HepG2 (cell line): ENCODE data around the gene MYLK2. TPM values are rescaled to one million over a fixed set of nuclear protein-coding genes. Genes with fewer than 3 reads are reported as not detected.

Experiments used
- FOXO1 ChIP-seq: sonication (generic); formaldehyde crosslinking; IDR thresholded peaks from 2 replicates; pipeline ENCODE4 v1.4.0; 2020; ENCODE audit warnings: missing genetic modification reagents
- HHEX ChIP-seq: IDR thresholded peaks from 2 replicates; pipeline ENCODE4 v1.6.1; 2016; ENCODE audit warnings: control low read depth
- NAIF1 ChIP-seq: sonication (generic); formaldehyde crosslinking; IDR thresholded peaks from 2 replicates; pipeline ENCODE4 v1.5.0; 2020; ENCODE audit warnings: mild to moderate bottlenecking, missing genetic modification reagents, borderline replicate concordance
- PRMT3 ChIP-seq: sonication (generic); formaldehyde crosslinking; IDR thresholded peaks from 2 replicates; pipeline ENCODE4 v1.8.1; 2022; ENCODE audit warnings: low read depth, mild to moderate bottlenecking, moderate library complexity, missing genetic modification reagents, borderline replicate concordance
- SIX4 ChIP-seq: sonication (generic); formaldehyde crosslinking; IDR thresholded peaks from 2 replicates; pipeline ENCODE4 v1.4.0; 2020; ENCODE audit warnings: missing genetic modification reagents
- SPEN ChIP-seq: sonication (generic); formaldehyde crosslinking; IDR thresholded peaks from 2 replicates; pipeline ENCODE4 v1.5.1; 2020; ENCODE audit warnings: low read depth, mild to moderate bottlenecking, missing genetic modification reagents
- TCF12 ChIP-seq, 2 experiments: fragments of 450-650 bp in 1 of 2; sonication (generic) in 1 of 2; formaldehyde crosslinking in 1 of 2; IDR thresholded peaks; 2 replicates each; pipeline versions ENCODE4 v1.6.1 to v1.8.0; 2017 to 2022; ENCODE audit warnings: antibody characterized with exemption in 1 of 2, mild to moderate bottlenecking in 1 of 2, missing genetic modification reagents in 1 of 2, moderate library complexity in 1 of 2
- TMF1 ChIP-seq: sonication (generic); formaldehyde crosslinking; IDR thresholded peaks from 2 replicates; pipeline ENCODE4 v1.8.1; 2022; ENCODE audit warnings: low read depth, missing genetic modification reagents
- TP53 ChIP-seq: sonication (generic); formaldehyde crosslinking; conservative IDR thresholded peaks from 2 replicates; pipeline ENCODE4 v1.4.0; 2020; ENCODE audit warnings: missing genetic modification reagents
- XBP1 ChIP-seq: sonication (generic); formaldehyde crosslinking; IDR thresholded peaks from 2 replicates; pipeline ENCODE4 v1.5.0; 2020; ENCODE audit warnings: missing genetic modification reagents
- YY1 ChIP-seq: IDR thresholded peaks from 2 replicates; pipeline ENCODE4 v1.6.1; 2011; ENCODE audit warnings: low read length, low read depth, moderate library complexity, mild to moderate bottlenecking; ENCODE audit not compliant: insufficient read depth, insufficient replicate concordance
- ZMYM3 ChIP-seq: sonication (generic); formaldehyde crosslinking; IDR thresholded peaks from 2 replicates; pipeline ENCODE4 v1.5.1; 2020; ENCODE audit warnings: mild to moderate bottlenecking, missing genetic modification reagents
- ZNF3 ChIP-seq: IDR thresholded peaks from 2 replicates; pipeline ENCODE4 v1.7.0; 2017; ENCODE audit warnings: inconsistent platforms
- ZNF317 ChIP-seq: sonication (generic); formaldehyde crosslinking; IDR thresholded peaks from 2 replicates; pipeline ENCODE4 v1.5.0; 2020; ENCODE audit warnings: mild to moderate bottlenecking, missing genetic modification reagents
- ZNF354B ChIP-seq: sonication (generic); formaldehyde crosslinking; IDR thresholded peaks from 2 replicates; pipeline ENCODE4 v1.8.0; 2022; ENCODE audit warnings: mild to moderate bottlenecking, missing genetic modification reagents
- ZNF501 ChIP-seq: sonication (generic); formaldehyde crosslinking; IDR thresholded peaks from 2 replicates; pipeline ENCODE4 v1.5.1; 2020; ENCODE audit warnings: mild to moderate bottlenecking, moderate library complexity, missing genetic modification reagents
- ZNF546 ChIP-seq: sonication (generic); formaldehyde crosslinking; conservative IDR thresholded peaks from 2 replicates; pipeline ENCODE4 v1.8.1; 2023; ENCODE audit warnings: mild to moderate bottlenecking, missing genetic modification reagents
- ZNF556 ChIP-seq: sonication (generic); formaldehyde crosslinking; IDR thresholded peaks from 2 replicates; pipeline ENCODE4 v1.4.0; 2020; ENCODE audit warnings: mild to moderate bottlenecking, missing genetic modification reagents, borderline replicate concordance
- ZNF749 ChIP-seq: sonication (generic); formaldehyde crosslinking; IDR thresholded peaks from 2 replicates; pipeline ENCODE4 v1.8.0; 2022; ENCODE audit warnings: mild to moderate bottlenecking, missing genetic modification reagents, moderate library complexity, borderline replicate concordance
- polyA plus RNA-seq, 8 experiments: library from polyadenylated mRNA; depleted of rRNA in 3 of 8; stranded (reverse) in 7 of 8; unstranded in 1 of 8; fragments of >200 nt; fragmentation: Illumina TruSeq in 4 of 8; extraction: Trizol in 4 of 8; gene quantifications; 2 replicates each; pipeline versions ENCODE4 v1.2.1 to v1.2.3, GENCODE V29; 2011 to 2016; ENCODE audit warnings: low read depth in 4 of 8, missing spikeins in 1 of 8, mixed read lengths in 1 of 8; ENCODE audit not compliant: insufficient read depth in 1 of 8
- total RNA-seq, 5 experiments: library from RNA; depleted of rRNA; stranded (reverse); fragments of >200 nt; fragmentation: Illumina TruSeq; extraction: Trizol; gene quantifications; 2 replicates each; pipeline ENCODE4 v1.2.3, GENCODE V29; 2016; ENCODE audit warnings: low read depth in 1 of 5
- TF ChIP-seq, protein P1 (sequence below): sonication (generic); formaldehyde crosslinking; conservative IDR thresholded peaks from 2 replicates; pipeline ENCODE4 v1.5.0; 2020; ENCODE audit warnings: missing genetic modification reagents
- TF ChIP-seq, protein P2 (sequence below): IDR thresholded peaks from 2 replicates; pipeline ENCODE4 v1.6.1; 2016; ENCODE audit warnings: mild to moderate bottlenecking, missing biosample characterization, missing genetic modification reagents
- TF ChIP-seq, protein P3 (sequence below): sonication (generic); formaldehyde crosslinking; conservative IDR thresholded peaks from 2 replicates; pipeline ENCODE4 v1.8.0; 2022; ENCODE audit warnings: missing genetic modification reagents
- TF ChIP-seq, protein P4 (sequence below): sonication (generic); formaldehyde crosslinking; IDR thresholded peaks from 2 replicates; pipeline ENCODE4 v1.4.0; 2020; ENCODE audit warnings: missing genetic modification reagents

The MYLK2 gene
- total and polyA plus RNA-seq, 2 of the 13 experiments (the other 11 are each of a cell fraction or from before 2014, with no cell fraction given) = 0.27 TPM; not detected in 1

DNA sequence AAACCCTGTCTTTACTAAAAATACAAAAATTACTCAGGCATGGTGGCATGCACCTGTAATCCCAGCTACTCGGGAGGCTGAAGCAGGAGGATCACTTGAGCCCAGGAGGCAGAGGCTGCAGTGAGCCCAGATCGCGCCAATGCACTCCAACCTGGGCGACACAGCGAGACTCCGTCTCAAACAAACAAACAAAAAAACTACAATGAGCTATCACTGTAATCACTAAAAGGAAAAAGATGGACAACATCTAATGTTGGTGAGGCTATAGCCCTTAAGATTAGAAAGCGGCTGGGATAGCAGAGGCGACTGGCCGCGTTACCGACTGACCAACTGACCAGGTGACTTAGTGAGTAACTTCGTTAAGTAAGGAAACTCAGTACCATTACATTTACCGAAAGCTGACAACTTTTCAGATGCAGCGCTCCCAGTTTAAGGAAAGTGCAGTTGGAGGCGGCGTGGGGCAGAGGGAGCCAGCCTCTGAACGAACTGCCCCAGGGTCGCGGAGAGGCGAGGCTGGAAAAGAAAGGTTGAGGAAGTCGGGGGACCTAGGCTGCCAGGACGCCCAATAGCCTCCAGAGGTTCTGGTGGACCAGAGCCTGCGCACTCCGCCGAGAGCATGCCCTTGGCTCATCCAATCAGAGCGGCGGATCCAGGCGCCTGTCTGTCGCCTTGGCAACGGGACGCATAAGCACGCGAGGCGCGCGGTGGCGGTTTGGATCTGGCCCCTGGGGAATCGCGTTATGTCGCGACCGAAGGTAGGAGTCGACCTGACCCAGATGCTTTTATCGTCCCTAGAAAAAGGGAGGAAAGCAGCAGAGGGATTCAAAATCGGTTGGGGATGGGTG is 60.2 kb downstream of the MYLK2 start (continued):
- TF ChIP-seq HHEX = no peak
- TF ChIP-seq TMF1 (CRISPR knock-in tag) = peak; percentile 13; the same call in 1 of the 2 replicates
- TF ChIP-seq, protein P1, sequence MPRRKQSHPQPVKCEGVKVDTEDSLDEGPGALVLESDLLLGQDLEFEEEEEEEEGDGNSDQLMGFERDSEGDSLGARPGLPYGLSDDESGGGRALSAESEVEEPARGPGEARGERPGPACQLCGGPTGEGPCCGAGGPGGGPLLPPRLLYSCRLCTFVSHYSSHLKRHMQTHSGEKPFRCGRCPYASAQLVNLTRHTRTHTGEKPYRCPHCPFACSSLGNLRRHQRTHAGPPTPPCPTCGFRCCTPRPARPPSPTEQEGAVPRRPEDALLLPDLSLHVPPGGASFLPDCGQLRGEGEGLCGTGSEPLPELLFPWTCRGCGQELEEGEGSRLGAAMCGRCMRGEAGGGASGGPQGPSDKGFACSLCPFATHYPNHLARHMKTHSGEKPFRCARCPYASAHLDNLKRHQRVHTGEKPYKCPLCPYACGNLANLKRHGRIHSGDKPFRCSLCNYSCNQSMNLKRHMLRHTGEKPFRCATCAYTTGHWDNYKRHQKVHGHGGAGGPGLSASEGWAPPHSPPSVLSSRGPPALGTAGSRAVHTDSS = peak; percentile 25; the same call in 1 of the 2 replicates
- peak; percentile 54; the same call in 1 of the 2 replicates for TF ChIP-seq PRMT3 (CRISPR knock-in tag)
- TF ChIP-seq, protein P2, sequence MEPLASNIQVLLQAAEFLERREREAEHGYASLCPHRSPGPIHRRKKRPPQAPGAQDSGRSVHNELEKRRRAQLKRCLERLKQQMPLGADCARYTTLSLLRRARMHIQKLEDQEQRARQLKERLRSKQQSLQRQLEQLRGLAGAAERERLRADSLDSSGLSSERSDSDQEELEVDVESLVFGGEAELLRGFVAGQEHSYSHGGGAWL (CRISPR knock-in tag) = peak; percentile 85; the same call in 1 of the 2 replicates
- TF ChIP-seq ZNF317 = 0 out of 2 replicates have a peak, but pooled peaks have one; percentile 16
- no peak; the same call in 1 of the 2 replicates for TF ChIP-seq XBP1
- TF ChIP-seq ZNF749 (CRISPR knock-in tag) = no peak
- TF ChIP-seq TP53 = 0 out of 2 replicates have a peak, but pooled peaks have one; percentile 77
- peak; percentile 81 for TF ChIP-seq ZMYM3 (CRISPR knock-in tag)
- peak; percentile 73 for TF ChIP-seq ZNF556 (CRISPR knock-in tag)
- TF ChIP-seq YY1 = no peak
- no peak; the same call in 1 of the 2 replicates for TF ChIP-seq NAIF1 (CRISPR knock-in tag)
- TF ChIP-seq ZNF3 (CRISPR knock-in tag) = peak; percentile 85
- TF ChIP-seq TCF12 (IDR thresholded peaks at IDR 0.05) = no peak
- TF ChIP-seq TCF12 (CRISPR knock-in tag; IDR thresholded peaks at IDR 0.05) = 0 out of 2 replicates have a peak, but pooled peaks have one; percentile 60
- TF ChIP-seq, protein P3, sequence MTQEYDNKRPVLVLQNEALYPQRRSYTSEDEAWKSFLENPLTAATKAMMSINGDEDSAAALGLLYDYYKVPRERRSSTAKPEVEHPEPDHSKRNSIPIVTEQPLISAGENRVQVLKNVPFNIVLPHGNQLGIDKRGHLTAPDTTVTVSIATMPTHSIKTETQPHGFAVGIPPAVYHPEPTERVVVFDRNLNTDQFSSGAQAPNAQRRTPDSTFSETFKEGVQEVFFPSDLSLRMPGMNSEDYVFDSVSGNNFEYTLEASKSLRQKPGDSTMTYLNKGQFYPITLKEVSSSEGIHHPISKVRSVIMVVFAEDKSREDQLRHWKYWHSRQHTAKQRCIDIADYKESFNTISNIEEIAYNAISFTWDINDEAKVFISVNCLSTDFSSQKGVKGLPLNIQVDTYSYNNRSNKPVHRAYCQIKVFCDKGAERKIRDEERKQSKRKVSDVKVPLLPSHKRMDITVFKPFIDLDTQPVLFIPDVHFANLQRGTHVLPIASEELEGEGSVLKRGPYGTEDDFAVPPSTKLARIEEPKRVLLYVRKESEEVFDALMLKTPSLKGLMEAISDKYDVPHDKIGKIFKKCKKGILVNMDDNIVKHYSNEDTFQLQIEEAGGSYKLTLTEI (CRISPR knock-in tag) = no peak
- no peak for TF ChIP-seq SIX4 (CRISPR knock-in tag)
- no peak for TF ChIP-seq SPEN
- peak; percentile 7; the same call in 1 of the 2 replicates for TF ChIP-seq ZNF546 (CRISPR knock-in tag)
- TF ChIP-seq, protein P4, sequence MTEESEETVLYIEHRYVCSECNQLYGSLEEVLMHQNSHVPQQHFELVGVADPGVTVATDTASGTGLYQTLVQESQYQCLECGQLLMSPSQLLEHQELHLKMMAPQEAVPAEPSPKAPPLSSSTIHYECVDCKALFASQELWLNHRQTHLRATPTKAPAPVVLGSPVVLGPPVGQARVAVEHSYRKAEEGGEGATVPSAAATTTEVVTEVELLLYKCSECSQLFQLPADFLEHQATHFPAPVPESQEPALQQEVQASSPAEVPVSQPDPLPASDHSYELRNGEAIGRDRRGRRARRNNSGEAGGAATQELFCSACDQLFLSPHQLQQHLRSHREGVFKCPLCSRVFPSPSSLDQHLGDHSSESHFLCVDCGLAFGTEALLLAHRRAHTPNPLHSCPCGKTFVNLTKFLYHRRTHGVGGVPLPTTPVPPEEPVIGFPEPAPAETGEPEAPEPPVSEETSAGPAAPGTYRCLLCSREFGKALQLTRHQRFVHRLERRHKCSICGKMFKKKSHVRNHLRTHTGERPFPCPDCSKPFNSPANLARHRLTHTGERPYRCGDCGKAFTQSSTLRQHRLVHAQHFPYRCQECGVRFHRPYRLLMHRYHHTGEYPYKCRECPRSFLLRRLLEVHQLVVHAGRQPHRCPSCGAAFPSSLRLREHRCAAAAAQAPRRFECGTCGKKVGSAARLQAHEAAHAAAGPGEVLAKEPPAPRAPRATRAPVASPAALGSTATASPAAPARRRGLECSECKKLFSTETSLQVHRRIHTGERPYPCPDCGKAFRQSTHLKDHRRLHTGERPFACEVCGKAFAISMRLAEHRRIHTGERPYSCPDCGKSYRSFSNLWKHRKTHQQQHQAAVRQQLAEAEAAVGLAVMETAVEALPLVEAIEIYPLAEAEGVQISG = no peak
- peak; percentile 45; the same call in 1 of the 2 replicates for TF ChIP-seq FOXO1 (CRISPR knock-in tag)
- peak; percentile 99 for TF ChIP-seq ZNF501 (CRISPR knock-in tag)
- TF ChIP-seq ZNF354B (CRISPR knock-in tag) = no peak
